Measurements from ENCODE around the gene IL9.

The IL9 gene

DNA sequence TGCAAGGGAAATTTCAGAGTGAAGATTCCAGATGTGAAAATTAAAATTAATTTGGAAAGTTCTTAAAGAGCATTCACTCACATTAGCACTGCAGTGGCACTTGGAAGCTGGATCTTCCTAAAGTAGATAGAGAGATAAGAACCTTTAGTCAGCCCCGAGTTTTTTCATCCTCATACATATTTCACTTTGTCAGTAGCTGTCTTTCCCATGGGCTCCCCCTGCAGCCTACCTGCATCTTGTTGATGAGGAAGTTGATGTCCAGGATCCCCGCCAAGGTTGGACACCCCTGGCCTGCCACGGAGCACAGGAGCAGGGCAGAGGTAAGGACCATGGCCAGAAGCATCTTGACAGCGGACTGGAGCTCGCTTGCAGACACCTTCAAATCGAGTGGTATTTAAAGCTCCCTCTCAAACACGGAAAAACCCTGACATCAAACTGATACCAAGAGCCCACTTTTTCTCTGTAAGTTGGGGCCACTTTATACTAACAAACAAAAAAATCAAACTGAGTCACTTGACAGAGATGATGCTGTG lies at the start of gene IL9:
Gene IL9 (minus strand): TSS at position 368 of the 533 bp plus-strand sequence. CDS start 25 bp downstream, at position 343.
- DNase-seq (ENCODE audit: low read depth in 2 of 2), result no peak

DNA sequence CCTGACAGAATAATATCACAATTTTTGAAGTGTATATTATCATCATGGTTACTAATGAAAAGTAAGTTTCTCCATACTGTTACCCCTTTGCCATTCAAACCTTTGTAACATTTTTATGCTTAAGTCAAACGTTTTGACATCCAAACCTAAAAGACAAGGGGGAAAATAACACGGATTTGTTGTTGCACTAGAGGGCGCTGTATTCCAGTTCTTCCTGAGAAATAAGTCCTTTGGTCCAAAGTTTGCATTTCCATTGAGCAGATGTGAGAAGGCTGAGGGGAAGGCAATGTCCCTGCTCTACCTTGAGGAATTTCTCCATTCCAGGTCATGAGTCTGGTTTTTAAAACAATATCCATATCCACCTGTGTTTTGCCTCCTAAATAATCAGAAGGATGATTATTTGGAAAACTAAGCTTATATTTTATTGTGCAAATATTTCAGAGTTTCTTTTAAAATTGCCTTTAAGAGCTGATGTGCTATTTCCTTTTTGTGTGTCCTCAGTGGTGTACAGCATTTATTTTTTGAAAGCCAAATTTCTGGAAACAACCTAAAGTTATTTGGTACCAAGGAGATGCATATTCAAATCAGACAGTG lies 49.4 kb upstream of the IL9 start:
- DNase-seq (ENCODE audit: low read depth in 2 of 2), result peak; percentile 70 to 73

GRCh38 chr5:135944564-135944963 lies 48.9 kb upstream of the IL9 start:
- DNase-seq (ENCODE audit: low read depth in 2 of 2), result no peak

DNA sequence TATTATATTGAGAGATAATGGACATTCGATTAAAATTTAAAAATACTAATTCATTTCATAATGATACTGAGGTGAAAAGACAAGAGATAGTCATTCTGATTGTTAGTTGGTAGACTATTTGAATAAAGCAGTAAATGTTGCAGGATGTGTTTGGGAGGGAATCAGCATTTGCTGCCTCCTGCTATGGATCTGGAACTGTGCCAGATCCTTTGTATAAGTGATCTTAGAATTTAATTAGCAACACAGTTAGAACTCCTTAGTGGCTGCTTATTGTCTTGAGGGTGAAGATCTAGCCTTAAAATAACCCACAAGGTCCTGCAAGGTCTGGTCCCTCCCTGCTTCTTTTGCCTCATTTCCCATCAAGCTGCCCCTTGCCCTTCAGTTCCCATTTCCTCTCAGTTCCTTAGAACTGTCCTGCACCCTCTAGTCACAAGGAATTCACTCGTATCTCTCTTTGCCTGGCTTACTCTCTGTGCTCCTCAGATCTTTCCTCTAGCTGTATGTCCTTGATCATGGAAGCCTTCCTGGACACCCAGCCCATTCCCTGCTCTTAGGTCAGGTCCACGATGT lies 46.6 kb upstream of the IL9 start:
- no peak for DNase-seq (ENCODE audit: low read depth in 2 of 2)

DNA sequence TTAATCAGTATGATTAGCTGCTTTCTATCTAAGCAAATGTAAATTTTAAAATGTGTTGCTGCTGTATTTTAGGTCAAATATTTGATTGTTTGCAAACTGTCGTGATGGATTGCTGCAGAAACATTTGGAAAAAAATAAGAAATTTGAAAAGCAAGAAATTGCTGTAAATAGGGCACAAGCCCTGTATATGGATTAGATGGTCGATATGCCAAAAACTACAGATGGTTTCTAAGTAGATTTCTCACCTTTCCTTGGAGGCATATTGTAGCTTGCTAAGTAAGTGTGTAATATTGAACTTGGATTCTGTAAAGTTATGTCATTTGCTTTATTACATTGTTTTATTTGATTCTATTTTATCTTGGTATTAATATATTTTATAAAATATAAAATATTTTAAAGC lies 46.1 kb upstream of the IL9 start:
- no peak for DNase-seq (ENCODE audit: low read depth in 2 of 2)

DNA sequence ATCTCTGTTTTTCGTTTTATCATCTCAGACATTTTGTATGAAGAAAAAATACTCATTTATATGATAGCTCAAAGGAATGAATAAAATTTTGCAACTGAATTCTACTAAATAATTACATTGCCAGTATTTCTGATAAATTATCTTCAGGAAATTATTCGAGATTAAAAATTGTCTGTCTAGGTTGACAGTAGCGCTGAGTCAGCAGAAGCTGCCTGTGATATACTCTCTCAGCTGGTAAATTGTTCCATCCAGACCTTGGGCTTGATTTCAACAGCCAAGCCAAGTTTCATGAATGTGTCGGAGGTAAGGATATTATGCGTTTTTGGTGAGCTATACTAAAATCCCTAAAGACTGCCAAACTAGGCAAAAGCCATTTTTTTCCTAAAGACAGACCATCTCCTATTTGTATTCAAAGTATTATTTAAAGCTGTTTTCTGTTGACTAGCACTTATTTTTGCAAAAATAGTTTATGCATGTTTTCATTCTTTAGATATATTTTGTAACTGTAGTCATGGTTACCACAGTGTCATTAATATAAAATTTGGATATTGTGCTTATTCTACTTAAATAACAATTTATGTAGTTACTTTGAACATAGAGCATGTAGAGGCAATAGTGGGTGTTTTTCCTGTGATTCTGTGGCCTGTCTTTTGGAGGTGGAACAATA lies 41.7 kb upstream of the IL9 start:
- DNase-seq (ENCODE audit: low read depth in 2 of 2), result no peak

DNA sequence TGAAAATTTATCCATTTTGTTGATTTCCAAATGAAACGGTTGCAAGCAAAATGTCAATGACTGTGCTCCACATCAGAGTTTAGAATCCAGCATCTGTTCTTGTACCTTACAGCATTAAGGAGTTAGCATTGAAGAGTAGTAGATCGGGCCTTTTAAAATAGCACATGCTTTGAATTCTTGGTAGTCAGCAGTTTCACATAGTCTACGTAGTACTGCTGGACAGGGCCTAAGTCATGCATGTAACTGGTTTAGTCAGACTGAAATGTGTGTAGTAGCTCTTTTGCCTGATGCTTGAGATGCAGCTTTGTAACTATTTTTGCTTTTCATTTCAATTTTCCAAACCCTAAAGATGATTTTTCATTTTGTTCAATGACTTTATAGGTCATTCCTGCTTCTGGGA lies 39.3 kb upstream of the IL9 start:
- no peak for DNase-seq (ENCODE audit: low read depth in 2 of 2)

GRCh38 chr5:135930949-135931295 lies 35.3 kb upstream of the IL9 start:
- no peak for DNase-seq (ENCODE audit: low read depth in 2 of 2)

DNA sequence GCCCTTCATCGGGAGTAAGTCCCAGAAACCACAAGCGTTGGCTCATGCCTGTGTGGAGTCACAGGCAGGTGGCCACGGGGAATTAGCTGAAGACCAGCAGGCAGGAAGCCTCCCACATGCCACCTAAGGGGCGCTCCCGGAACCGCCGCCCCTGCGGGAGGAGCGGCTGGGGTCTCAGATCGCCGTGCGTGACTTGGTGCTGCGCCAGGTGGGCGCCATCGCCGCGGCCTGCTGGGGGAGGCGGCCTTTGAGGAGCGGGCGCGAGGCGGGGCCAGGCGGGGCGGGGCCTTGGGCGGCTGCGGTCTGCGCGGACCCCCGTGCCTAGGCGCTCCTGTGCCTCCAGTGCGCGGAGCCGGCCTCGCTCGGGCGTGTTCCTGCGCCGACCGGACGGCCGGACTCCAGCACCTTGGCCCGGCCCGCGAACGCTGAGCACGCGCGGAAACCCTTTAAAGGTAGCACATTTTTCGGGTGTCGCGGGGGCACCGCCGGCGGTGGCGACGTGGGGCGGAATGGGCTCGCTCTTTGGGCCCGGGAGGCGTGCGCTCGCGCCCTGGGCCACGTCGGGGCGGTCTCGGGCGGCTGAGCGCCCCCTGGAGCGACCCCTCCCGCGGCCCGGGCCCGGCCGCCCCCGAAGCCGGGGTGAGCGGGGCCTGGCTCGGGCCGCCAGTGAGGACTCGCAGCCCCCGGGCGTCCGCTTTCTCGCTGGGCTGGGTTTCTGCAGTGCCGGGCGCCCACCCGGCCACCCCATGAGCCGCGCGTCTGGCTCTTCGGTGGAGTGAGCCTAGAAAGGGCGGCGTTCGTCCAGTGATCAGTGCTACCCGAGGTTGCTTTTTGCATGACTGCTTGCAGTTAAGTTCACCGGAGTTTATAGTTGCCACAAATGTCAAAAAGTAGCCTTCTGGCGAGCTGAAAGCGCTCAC lies 34.6 kb upstream of the IL9 start:
- DNase-seq (ENCODE audit: low read depth in 2 of 2), result no peak

GRCh38 chr5:135921388-135921787 lies 25.7 kb upstream of the IL9 start:
- peak; percentile 12 to 24 for DNase-seq (ENCODE audit: low read depth in 2 of 2)

- no peak for DNase-seq (ENCODE audit: low read depth in 2 of 2)
Measured at GRCh38 chr5:135920199-135920598, 24.6 kb upstream of the IL9 start.

GRCh38 chr5:135916638-135917263 lies 21.1 kb upstream of the IL9 start:
- DNase-seq (ENCODE audit: low read depth in 2 of 2), result no peak

DNA sequence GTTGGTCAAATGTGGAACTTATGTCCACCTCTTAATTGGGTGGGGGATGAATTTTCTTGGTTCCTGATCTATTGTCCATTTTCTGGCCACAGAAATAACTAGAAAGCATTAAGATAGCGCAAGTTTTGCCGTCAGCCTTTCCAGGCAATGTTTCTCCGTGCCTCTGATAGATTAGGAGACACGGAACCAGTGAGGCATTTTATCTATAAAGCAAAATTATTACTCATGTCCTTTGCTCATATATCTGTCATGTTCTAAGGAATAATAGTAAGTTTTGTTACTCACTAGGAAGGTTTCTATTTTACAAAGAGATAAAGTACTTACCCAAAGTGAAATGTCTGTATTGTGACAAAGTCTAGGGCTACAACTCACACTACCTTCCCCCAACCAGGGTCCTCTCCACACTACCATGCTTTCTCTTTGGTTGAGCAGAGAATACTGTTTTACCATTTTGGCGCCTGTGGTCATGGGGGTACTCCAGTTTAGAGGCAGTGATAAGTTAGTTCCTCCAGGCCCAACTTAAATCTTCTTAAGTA lies 19.9 kb upstream of the IL9 start:
- DNase-seq (ENCODE audit: low read depth in 2 of 2), result no peak

- no peak for DNase-seq (ENCODE audit: low read depth in 2 of 2)
Measured at GRCh38 chr5:135913713-135914626, 18.3 kb upstream of the IL9 start.

DNA sequence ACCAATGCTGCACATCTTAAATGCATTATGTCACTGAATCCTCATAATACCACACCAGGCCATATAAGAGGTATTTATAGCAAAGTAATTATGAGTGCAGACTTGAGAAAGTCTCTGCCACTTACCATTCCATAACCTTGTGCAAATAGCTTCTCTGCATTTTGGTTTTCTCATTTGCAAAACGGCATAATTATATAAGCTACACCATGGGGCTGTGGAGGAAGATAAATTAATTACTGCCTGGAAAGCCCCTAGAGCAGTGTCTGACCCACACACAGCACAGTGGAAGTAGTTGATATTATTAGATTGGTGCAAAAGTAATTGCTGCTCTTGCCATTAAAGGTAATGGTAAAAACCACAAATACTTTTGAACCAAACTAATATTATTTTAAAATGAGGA lies 9.5 kb upstream of the IL9 start:
- no peak for DNase-seq (ENCODE audit: low read depth in 2 of 2)

- DNase-seq (ENCODE audit: low read depth in 2 of 2), result no peak
Measured at GRCh38 chr5:135901633-135902032, 6.0 kb upstream of the IL9 start.

DNA sequence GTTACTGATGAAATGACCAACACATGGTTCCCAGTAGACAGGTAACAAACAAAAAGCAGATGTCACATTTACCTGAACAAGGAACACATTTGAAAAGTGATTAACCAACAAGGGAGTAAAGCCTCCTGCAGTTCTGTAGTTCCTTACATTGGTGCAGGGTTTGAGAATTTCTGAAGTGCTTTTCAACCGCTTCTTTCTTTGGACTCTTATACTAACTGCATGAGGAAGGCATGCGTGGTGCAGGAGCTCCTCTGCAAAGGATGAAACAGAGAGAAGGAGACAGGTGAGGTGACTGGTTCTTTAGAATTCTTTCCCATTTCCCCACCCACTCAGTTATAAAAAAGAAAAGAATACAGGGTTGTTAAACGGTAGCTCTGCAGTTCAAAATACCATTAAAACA lies 4.6 kb upstream of the IL9 start:
- no peak for DNase-seq (ENCODE audit: low read depth in 2 of 2)

DNA sequence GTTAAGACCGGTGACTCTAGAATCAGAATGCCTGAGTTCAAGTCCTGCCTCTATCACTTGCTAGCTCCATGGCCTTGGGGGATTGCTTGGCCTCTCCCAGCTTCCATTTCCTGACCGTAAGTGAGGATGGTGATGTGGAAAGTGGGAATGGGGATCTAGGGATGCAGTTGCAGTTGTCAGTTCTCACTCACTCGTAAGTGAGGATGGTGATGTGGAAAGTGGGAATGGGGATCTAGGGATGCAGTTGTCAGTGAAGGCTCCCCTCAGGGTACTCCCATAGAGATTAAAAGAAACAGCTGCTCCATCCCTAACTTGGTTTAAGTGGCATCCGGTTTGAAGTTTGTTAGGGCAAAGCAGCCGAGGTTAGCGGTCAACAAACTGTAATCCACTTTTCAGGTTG lies 3.0 kb upstream of the IL9 start:
- DNase-seq (ENCODE audit: low read depth in 2 of 2), result no peak

DNA sequence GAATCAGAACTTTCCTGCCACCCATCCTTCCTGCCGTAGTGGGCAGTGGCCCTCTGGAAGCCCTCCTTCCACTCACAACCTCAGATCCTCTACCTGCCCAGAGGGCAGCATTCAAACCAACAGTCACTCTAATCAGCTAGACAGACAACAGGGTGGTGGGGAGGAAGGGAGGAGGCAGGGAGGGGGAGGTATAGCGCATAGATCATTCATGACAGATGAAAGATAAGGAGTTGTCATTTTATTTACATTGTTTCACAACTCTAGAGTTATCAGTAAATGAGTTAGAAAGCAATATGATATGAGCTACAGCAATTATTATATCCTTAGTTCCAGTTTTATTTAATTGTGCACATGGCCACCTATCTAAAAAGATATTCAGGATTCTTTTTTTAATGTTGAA lies 852 bp downstream of the IL9 start:
- no peak for DNase-seq (ENCODE audit: low read depth in 2 of 2)

DNA sequence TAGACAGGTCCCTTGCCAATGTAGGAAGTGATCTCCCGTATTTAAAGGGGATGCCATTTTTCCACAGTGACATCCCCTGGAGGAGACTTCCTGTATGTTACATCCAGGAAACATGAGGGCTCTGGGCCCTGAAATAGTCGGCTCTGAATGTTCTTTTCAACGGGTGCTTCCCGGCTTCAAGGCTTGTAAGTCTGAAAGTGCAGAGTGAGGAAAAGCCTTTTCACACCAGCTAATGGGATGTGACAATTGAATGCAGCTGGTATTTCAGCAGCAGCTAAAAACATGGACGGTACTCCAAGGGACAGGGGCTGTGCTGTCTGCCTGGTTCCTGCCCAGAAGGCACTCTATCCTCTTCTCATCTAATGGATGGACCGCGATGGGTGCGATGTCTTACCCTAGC lies 1.4 kb downstream of the IL9 start:
- no peak for DNase-seq (ENCODE audit: low read depth in 2 of 2)

GRCh38 chr5:135891791-135892190 lies 3.9 kb downstream of the IL9 start:
- no peak for DNase-seq (ENCODE audit: low read depth in 2 of 2)
